Ovary (tissue), 9 donors: ENCODE results near the gene SLC49A4. TPM values are rescaled to one million over a fixed set of nuclear protein-coding genes. Genes with fewer than 3 reads are reported as not detected.

Experiments used
- DNase-seq, 5 donors: peaks; one replicate each; pipeline ENCODE4 v3.0.0-alpha.2; 2019 to 2020
- H3K27ac ChIP-seq, 2 donors: fragments of 200-600 bp; one replicate each; pipeline versions ENCODE4 v1.5.1 to v1.8.0; 2019 to 2022
- H3K27me3 ChIP-seq: fragments of 200-600 bp; one replicate; pipeline ENCODE4 v1.8.0; 2022
- H3K36me3 ChIP-seq: fragments of 200-600 bp; sonication (generic); one replicate; pipeline ENCODE4 v1.5.1; 2019
- H3K4me1 ChIP-seq: one replicate; pipeline ENCODE4 v1.8.1; 2013; ENCODE audit warnings: mild to moderate bottlenecking, moderate library complexity; ENCODE audit not compliant: insufficient read depth
- H3K4me3 ChIP-seq: fragments of 200-600 bp; sonication (generic); one replicate; pipeline ENCODE4 v1.5.1; 2017
- H3K9me3 ChIP-seq, 2 donors: fragments of 200-600 bp in 1 of 2; sonication (generic) in 1 of 2; one replicate each; pipeline versions ENCODE4 v1.5.1 to v1.8.1; 2013 to 2019; ENCODE audit warnings: mild to moderate bottlenecking in 1 of 2, moderate library complexity in 1 of 2
- EP300 ChIP-seq: sonication (generic); formaldehyde crosslinking; IDR thresholded peaks from one replicate; pipeline ENCODE4 v1.6.1; 2017; ENCODE audit warnings: antibody characterized with exemption
- POLR2A ChIP-seq: fragments of 450-650 bp; IDR thresholded peaks from one replicate; pipeline ENCODE4 v1.6.1; 2017; ENCODE audit warnings: antibody characterized with exemption, mild to moderate bottlenecking, moderate library complexity
- WGBS, 3 donors: extraction: QIAGEN DNeasy Blood & Tissue Kit in 1 of 3; methylation state at CpG; one replicate each; pipeline versions ENCODE4 v1.1.5 to v1.1.7; 2013 to 2017; 5-methylcytosine and 5-hydroxymethylcytosine counted together
- intact Hi-C, 4 donors: fragments of 100-400 bp; cut with DNase I; formaldehyde crosslinking; loops; one replicate each; pipeline versions ENCODE4 v1.11.0 to v1.15.1; 2022 to 2023
- polyA plus RNA-seq, 2 donors: library from polyadenylated mRNA; stranded (reverse); fragments of 200-250 nt in 1 of 2; fragments of 350-450 nt in 1 of 2; fragmentation: Illumina TruSeq in 1 of 2; extraction: RNeasy Lipid Tissue Mini Kit (QIAGEN cat#74804) in 1 of 2; gene quantifications; one replicate each; pipeline ENCODE4 v1.2.3, GENCODE V29; 2013 to 2014
- total RNA-seq, 7 donors: library from RNA; depleted of rRNA in 2 of 7; stranded (reverse); fragments of >200 nt in 2 of 7; fragmentation: NEBNext Ultra II Directional in 3 of 7; extraction: Animal tissue kit (Norgen Biotek cat#: 25700) in 3 of 7; gene quantifications; one replicate each; pipeline versions ENCODE4 v1.1.0 to v1.2.4, GENCODE V29; 2016 to 2023
- TF ChIP-seq, protein P1 (sequence below), 3 donors: fragments of 450-650 bp in 2 of 3; fragments of 200-600 bp in 1 of 3; IDR thresholded peaks; one replicate each; pipeline versions ENCODE4 v1.5.1 to v1.8.0; 2016 to 2022; ENCODE audit warnings: antibody characterized with exemption in 3 of 3, mild to moderate bottlenecking in 1 of 3
- donor health status: DM: no; HTN: no; CAD: no; lungs with moderate emphysema.
- donor health status: DM: no; HTN: no; CAD: no.
- donor health status: Bipolar disorder and iron deficiency.
- donor health status: DM: yes; HTN: yes; CAD: no.
- donor health status: DM: no; HTN: no; CAD: no.
- donor health status: DM: yes; HTN: yes; CAD: no.

SLC49A4 gene
- total and polyA plus RNA-seq, 9 donors = 3.7 to 17.8 (median 8.3) TPM

DNA sequence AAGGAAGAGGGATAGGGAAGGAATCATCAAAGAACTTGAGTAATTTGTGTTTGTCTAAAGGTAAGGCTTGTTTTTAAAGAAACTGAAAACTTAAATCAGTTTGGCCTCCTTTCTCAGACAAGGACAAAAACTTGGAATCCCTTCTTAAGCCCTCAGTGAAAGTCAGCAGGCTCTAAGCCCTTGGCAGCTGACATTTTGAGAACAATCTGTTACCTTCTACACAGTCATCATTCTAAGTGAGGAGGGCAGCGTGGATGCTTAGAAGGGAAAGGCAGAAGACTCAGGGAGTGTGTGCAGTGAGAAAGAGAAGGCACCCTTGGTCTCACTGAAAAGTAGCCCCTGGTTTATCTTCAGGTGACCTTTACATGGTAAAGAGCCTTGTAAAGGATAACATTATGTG, 12.1 kb upstream of the SLC49A4 start:
- no peak for TF ChIP-seq EP300
- DNase-seq = no peak
- no peaks in the 10 kb centered on the region for H3K4me1 ChIP-seq
- H3K4me3 ChIP-seq = no peak overlapping the region
- intact Hi-C loops = no loop called here
- WGBS, 3 donors = 83 to 95% (median 88%) methylated on average over 1 of the region's 1 CpG
- no peak overlapping the region for H3K27ac ChIP-seq
- H3K9me3 ChIP-seq = no peaks in the 10 kb centered on the region
- H3K27me3 ChIP-seq = no peaks in the 10 kb centered on the region
- H3K36me3 ChIP-seq = no peaks in the 10 kb centered on the region

DNA sequence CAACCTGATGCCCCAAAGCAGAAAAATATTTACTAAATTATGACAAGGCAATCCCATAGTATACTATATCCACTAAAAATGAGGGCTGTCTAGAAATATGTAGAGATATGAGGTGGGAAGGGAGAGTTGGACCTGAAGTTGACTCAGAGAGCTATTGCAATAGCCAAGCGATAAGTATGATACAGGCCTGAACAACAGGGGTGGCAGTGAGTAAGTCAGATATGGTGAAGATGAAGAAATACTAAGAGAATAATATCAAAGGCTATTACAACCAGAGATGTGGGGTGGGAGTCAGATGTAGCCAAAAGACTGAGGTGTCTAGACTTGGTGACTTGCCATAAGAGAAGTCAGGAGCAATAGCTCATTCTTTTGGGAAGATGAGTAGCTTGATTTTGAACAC, 10.4 kb upstream of the SLC49A4 start:
- DNase-seq = no peak

DNA sequence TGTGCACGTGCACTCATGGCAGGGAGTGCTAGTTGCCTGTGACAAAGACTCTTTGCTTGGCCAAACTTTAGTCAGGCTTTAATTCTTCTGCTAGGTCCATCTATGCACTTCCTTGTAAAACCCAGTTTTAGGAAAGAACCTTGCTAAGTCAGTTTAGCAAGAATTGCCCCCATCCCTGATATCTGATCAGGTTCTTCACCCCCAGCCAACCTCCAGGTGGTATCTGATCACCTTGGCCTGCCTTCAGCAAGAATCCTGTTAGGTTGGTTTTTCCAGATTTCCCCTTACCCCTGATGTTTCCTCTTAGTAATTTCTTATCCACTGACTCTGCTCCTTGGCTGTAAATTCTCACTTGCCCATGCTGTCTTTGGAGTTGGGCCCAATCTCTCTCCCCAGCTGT, 9.6 kb upstream of the SLC49A4 start:
- intact Hi-C loops = no loop called here
- DNase-seq = no peak
- no peaks in the 10 kb centered on the region for H3K36me3 ChIP-seq
- WGBS, 3 donors = 84 to 89% (median 89%) methylated on average over 1 of the region's 1 CpG
- H3K4me1 ChIP-seq = no peaks in the 10 kb centered on the region
- H3K9me3 ChIP-seq = no peaks in the 10 kb centered on the region
- TF ChIP-seq POLR2A (no peak), EP300 (no peak)
- TF ChIP-seq, protein P1, sequence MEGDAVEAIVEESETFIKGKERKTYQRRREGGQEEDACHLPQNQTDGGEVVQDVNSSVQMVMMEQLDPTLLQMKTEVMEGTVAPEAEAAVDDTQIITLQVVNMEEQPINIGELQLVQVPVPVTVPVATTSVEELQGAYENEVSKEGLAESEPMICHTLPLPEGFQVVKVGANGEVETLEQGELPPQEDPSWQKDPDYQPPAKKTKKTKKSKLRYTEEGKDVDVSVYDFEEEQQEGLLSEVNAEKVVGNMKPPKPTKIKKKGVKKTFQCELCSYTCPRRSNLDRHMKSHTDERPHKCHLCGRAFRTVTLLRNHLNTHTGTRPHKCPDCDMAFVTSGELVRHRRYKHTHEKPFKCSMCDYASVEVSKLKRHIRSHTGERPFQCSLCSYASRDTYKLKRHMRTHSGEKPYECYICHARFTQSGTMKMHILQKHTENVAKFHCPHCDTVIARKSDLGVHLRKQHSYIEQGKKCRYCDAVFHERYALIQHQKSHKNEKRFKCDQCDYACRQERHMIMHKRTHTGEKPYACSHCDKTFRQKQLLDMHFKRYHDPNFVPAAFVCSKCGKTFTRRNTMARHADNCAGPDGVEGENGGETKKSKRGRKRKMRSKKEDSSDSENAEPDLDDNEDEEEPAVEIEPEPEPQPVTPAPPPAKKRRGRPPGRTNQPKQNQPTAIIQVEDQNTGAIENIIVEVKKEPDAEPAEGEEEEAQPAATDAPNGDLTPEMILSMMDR (IDR thresholded peaks at IDR 0.05) = no peak
- no peak overlapping the region for H3K4me3 ChIP-seq
- no peak overlapping the region for H3K27ac ChIP-seq
- H3K27me3 ChIP-seq = no peaks in the 10 kb centered on the region

More for the DNA sequence above, 10.4 kb upstream of the SLC49A4 start:
- Histone ChIP-seq H3K9me3 (no peaks in the 10 kb centered on the region), H3K27ac (no peak overlapping the region), H3K36me3 (no peaks in the 10 kb centered on the region), H3K27me3 (no peaks in the 10 kb centered on the region), H3K4me3 (no peak overlapping the region), H3K4me1 (no peaks in the 10 kb centered on the region)
- TF ChIP-seq POLR2A (no peak), EP300 (no peak)
- TF ChIP-seq, protein P1 (IDR thresholded peaks at IDR 0.05) = no peak
- intact Hi-C loops = no loop called here
- 72 to 88% (median 79%) methylated on average over 1 of the region's 1 CpG for WGBS, 3 donors

DNA sequence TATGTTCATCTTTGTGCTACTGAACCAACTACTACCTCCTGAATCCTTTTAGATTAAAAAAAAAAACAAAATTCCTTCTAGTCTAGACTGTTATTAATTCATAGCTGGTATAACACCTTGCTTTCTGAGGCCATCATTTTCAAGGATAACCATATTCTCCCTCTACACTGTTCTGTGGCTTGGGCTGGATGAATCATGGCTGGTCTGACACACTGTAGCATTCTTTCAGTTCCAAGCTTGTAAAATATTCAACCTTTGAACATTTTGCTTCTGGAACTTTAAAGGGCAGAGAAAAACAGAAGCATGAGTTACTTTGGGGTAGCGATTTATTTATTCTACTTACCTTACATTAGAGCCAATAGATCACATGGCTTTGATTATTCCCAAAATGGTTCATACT, 8.8 kb upstream of the SLC49A4 start:
- WGBS, 3 donors = 50 to 75% (median 56%) methylated on average over 1 of the region's 1 CpG
- H3K9me3 ChIP-seq = no peaks in the 10 kb centered on the region
- H3K27me3 ChIP-seq = no peaks in the 10 kb centered on the region
- no peak for DNase-seq
- no peak for TF ChIP-seq EP300
- TF ChIP-seq, protein P1 (IDR thresholded peaks at IDR 0.05) = no peak
- no peak for TF ChIP-seq POLR2A
- no peak overlapping the region for H3K27ac ChIP-seq
- no peaks in the 10 kb centered on the region for H3K4me1 ChIP-seq
- no peak overlapping the region for H3K4me3 ChIP-seq
- intact Hi-C loops = no loop called here
- no peaks in the 10 kb centered on the region for H3K36me3 ChIP-seq

DNA sequence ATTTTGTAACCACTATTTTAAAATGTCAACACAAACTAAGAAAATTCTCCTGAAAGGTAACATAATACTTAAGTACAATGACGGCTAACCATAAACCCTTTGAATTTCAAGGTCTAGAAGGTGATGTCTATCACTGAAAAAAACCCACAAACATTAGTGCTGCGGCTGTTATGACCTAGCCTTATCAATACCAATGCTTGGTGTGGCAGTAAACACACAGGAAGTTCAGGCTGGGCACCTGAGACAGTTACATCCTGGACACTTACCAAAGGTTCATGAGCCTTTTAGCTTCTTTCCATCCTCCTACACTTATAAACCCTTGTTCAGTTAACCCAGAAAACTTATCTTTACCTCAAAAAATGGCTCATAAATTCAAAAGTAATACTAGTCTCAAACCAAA, 7.0 kb upstream of the SLC49A4 start:
- no peaks in the 10 kb centered on the region for H3K9me3 ChIP-seq
- no peak overlapping the region for H3K27ac ChIP-seq
- intact Hi-C loops = no loop called here
- TF ChIP-seq, protein P1 (IDR thresholded peaks at IDR 0.05) = no peak
- TF ChIP-seq POLR2A (no peak), EP300 (no peak)
- H3K4me1 ChIP-seq = no peaks in the 10 kb centered on the region
- 81 to 92% (median 82%) methylated on average over 2 of the region's 2 CpGs for WGBS, 3 donors
- H3K4me3 ChIP-seq = no peak overlapping the region
- DNase-seq = no peak
- no peaks in the 10 kb centered on the region for H3K27me3 ChIP-seq
- no peaks in the 10 kb centered on the region for H3K36me3 ChIP-seq
